ENCODE data around the gene DLG2.

GRCh38 chr11:83533166-83533565 lies 2094.0 kb downstream of the DLG2 start:
- TF ChIP-seq NR1H2 (CRISPR knock-in tag; IDR thresholded peaks at IDR 0.05) (no peak), CHD1 (IDR thresholded peaks at IDR 0.05; ENCODE audit: low read length) (no peak), CBFB (CRISPR knock-in tag; IDR thresholded peaks at IDR 0.05) (no peak), JUND (IDR thresholded peaks at IDR 0.05; ENCODE audit: borderline replicate concordance, low read depth, low read length) (no peak), JUND (tag; IDR thresholded peaks at IDR 0.05; ENCODE audit: borderline replicate concordance, low read depth, low read length) (no peak), RFX5 (IDR thresholded peaks at IDR 0.05; ENCODE audit: low read depth, low read length) (no peak), FOS (IDR thresholded peaks at IDR 0.05; ENCODE audit: extremely low read depth, insufficient read length) (no peak), JUN (IDR thresholded peaks at IDR 0.05; ENCODE audit: borderline replicate concordance, low read depth, low read length) (no peak), JUN (CRISPR knock-in tag; IDR thresholded peaks at IDR 0.05; ENCODE audit: borderline replicate concordance) (no peak), BDP1 (IDR thresholded peaks at IDR 0.05; ENCODE audit: insufficient read depth, insufficient read length) (no peak)

All from K562 (cell line).